Suprapubic skin (tissue), 3 donors: ENCODE measurements around the gene NUCB2.

Source experiments
- POLR2AphosphoS5 ChIP-seq, 3 donors: sonication (generic); formaldehyde crosslinking; IDR thresholded peaks; one replicate each; pipeline ENCODE4 v1.6.1; 2017; ENCODE audit warnings: antibody characterized with exemption in 3 of 3
- TF ChIP-seq, protein P1 (sequence below), 2 donors: fragments of 200-600 bp in 1 of 2; fragments of 450-650 bp in 1 of 2; sonication (generic) in 1 of 2; IDR thresholded peaks; one replicate each; pipeline ENCODE4 v1.5.1; 2016 to 2019; ENCODE audit warnings: antibody characterized with exemption in 2 of 2, mild to moderate bottlenecking in 1 of 2, moderate library complexity in 1 of 2

DNA sequence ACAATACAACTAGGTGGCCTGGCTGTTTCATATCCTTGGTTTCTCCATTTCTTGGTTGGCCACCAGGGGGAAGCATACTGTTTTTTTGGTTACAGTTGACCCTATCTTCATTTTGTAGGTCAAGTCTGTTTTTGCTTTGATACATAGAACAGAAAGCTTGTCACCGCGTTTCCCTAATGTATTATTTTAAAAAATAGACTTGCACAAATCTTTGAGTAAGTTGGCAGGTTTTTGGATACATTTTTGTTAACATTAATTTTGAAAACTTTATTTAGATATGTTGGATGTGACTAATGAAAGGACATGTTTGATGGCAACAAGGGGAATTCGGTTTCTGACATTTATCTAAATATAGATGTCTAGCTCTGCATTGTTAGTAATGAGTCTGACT, 78.1 kb downstream of the NUCB2 start:
- TF ChIP-seq, protein P1, sequence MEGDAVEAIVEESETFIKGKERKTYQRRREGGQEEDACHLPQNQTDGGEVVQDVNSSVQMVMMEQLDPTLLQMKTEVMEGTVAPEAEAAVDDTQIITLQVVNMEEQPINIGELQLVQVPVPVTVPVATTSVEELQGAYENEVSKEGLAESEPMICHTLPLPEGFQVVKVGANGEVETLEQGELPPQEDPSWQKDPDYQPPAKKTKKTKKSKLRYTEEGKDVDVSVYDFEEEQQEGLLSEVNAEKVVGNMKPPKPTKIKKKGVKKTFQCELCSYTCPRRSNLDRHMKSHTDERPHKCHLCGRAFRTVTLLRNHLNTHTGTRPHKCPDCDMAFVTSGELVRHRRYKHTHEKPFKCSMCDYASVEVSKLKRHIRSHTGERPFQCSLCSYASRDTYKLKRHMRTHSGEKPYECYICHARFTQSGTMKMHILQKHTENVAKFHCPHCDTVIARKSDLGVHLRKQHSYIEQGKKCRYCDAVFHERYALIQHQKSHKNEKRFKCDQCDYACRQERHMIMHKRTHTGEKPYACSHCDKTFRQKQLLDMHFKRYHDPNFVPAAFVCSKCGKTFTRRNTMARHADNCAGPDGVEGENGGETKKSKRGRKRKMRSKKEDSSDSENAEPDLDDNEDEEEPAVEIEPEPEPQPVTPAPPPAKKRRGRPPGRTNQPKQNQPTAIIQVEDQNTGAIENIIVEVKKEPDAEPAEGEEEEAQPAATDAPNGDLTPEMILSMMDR (IDR thresholded peaks at IDR 0.05), result peak; percentile 30 to 50
- no peak for TF ChIP-seq POLR2AphosphoS5 (IDR thresholded peaks at IDR 0.05)
